WTC11 (cell line): ENCODE measurements around the gene ZNF362.

ENCODE experiments used
- NFYB ChIP-seq: sonication (generic); formaldehyde crosslinking; conservative IDR thresholded peaks from 2 replicates; pipeline ENCODE4 v1.8.0; 2022; ENCODE audit warnings: low read depth, missing genetic modification reagents
- RELA ChIP-seq: sonication (generic); formaldehyde crosslinking; IDR thresholded peaks from 2 replicates; pipeline ENCODE4 v1.8.1; 2022; ENCODE audit warnings: missing genetic modification reagents, mild to moderate bottlenecking, borderline replicate concordance
- SMAD4 ChIP-seq: sonication (generic); formaldehyde crosslinking; IDR thresholded peaks from 2 replicates; pipeline ENCODE4 v1.8.0; 2022; ENCODE audit warnings: mild to moderate bottlenecking, missing genetic modification reagents
- ZNF232 ChIP-seq: sonication (generic); formaldehyde crosslinking; IDR thresholded peaks from 2 replicates; pipeline ENCODE4 v1.8.0; 2022; ENCODE audit warnings: mild to moderate bottlenecking, missing genetic modification reagents
- TF ChIP-seq, protein P1 (sequence below): sonication (generic); formaldehyde crosslinking; IDR thresholded peaks from 2 replicates; pipeline ENCODE4 v1.8.1; 2022; ENCODE audit warnings: missing genetic modification reagents, borderline replicate concordance

- TF ChIP-seq, protein P1, sequence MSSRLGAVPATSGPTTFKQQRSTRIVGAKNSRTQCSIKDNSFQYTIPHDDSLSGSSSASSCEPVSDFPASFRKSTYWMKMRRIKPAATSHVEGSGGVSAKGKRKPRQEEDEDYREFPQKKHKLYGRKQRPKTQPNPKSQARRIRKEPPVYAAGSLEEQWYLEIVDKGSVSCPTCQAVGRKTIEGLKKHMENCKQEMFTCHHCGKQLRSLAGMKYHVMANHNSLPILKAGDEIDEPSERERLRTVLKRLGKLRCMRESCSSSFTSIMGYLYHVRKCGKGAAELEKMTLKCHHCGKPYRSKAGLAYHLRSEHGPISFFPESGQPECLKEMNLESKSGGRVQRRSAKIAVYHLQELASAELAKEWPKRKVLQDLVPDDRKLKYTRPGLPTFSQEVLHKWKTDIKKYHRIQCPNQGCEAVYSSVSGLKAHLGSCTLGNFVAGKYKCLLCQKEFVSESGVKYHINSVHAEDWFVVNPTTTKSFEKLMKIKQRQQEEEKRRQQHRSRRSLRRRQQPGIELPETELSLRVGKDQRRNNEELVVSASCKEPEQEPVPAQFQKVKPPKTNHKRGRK (CRISPR knock-in tag), result no peak
- TF ChIP-seq SMAD4 (no peak), NFYB (no peak), ZNF232 (CRISPR knock-in tag) (no peak), RELA (CRISPR knock-in tag) (no peak)
Measured at GRCh38 chr1:33272509-33272908, 16.2 kb downstream of the ZNF362 start.
